HAP-1 (cell line): ENCODE data around the gene TGFB3.

ENCODE experiments used
- DNase-seq, 2 experiments: peaks; one replicate each; pipeline ENCODE4 v3.0.0-alpha.2; 2016 to 2020; ENCODE audit warnings: low spot score in 2 of 2
- H3K27me3 ChIP-seq: fragments of 250-450 bp; sonication (Bioruptor Pico); 2 replicates; pipeline ENCODE4 v1.5.1; 2020; ENCODE audit warnings: low read depth, mild to moderate bottlenecking, moderate library complexity
- H3K36me3 ChIP-seq: fragments of 250-450 bp; sonication (Bioruptor Pico); replicated peaks from 2 replicates; pipeline ENCODE4 v1.5.1; 2020; ENCODE audit warnings: mild to moderate bottlenecking
- H3K4me1 ChIP-seq: fragments of 250-450 bp; sonication (Bioruptor Pico); 2 replicates; pipeline ENCODE4 v1.5.1; 2020; ENCODE audit warnings: mild to moderate bottlenecking
- H3K4me3 ChIP-seq: fragments of 250-450 bp; sonication (Bioruptor Pico); 2 replicates; pipeline ENCODE4 v1.5.1; 2020; ENCODE audit warnings: mild to moderate bottlenecking, moderate library complexity
- H3K9me3 ChIP-seq: fragments of 250-450 bp; sonication (Bioruptor Pico); 2 replicates; pipeline ENCODE4 v1.5.1; 2020; ENCODE audit warnings: mild to moderate bottlenecking, moderate library complexity
- in situ Hi-C: fragments of 300-500 bp; cut with MboI; formaldehyde crosslinking; loops from 3 replicates; pipeline ENCODE4 v1.14.3; 2020; ENCODE audit warnings: low sequenced_read_pairs, inconsistent platforms, mixed read lengths

Gene TGFB3

DNA sequence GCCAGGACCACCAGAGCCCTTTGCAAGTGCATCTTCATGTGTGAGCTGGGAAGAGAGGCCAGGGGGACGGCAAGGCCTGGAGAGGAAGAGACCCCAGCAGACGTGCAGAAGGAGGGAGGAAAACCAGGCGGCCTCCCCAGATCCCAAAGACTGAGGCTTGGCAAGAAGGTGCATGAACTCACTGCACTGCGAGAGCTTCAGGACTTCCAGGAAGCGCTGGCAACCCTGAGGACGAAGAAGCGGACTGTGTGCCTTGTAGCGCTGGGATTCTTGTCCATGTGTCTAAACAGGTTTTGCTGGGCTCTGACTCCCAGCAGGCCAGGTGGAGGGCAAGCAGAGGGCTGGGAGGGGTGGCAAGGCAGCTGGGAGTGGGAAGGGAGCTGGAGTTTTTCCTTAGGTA is 939 bp downstream of the TGFB3 start:
- no peak overlapping the region for H3K4me3 ChIP-seq
- no peaks in the 10 kb centered on the region for H3K9me3 ChIP-seq
- H3K4me1 ChIP-seq, result peaks cover 8% of the 10 kb centered on the region
- in situ Hi-C loops, result loop anchor here (5.0 kb wide), 1 partner anchor 269 kb away; no protein-coding TSS in a partner anchor
- no peaks in the 10 kb centered on the region for H3K36me3 ChIP-seq
- DNase-seq, result no peak
- no peaks in the 10 kb centered on the region for H3K27me3 ChIP-seq

DNA sequence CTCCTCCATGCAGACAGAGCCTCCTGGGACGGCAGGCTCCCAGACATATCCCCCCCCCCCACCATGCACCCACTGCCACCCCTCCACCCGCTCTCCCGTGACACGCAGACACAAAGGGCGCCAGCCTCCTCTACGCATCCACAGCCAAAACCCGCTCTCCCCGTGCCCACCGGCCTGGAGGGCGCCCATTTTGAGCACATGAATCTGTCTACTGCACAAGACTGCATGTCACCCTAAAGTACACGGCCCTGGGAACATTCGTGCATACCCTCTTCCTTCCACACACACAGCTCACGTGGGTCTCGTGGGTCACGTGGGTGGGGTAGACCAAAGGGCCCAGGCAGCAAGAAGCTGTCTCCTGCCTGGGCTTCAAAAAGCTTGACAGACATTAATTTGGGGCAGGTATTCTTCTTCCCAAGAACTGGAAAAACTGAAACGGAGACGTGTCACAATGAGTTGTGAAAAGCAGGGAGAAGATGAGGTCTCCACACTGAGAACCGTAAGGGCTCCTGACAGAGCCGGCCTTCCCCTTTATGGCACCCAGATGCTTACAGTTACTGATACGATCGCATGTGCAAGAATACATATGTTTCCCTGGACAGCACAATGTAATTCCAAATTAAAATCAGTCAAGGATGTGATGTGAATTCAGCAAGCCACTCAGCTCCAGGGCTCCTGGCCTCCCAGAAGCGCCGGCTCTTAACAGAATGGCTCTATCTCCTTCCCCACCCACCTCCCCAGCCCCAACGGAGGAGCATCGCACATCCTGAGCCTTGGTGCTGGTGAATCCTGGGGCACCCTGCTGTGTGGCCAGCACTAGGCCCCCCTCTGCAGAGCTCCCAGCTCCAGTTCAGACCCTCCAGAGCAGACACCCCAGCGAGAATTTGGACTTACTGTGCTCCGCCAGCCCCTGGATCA is 1.9 kb downstream of the TGFB3 start:
- in situ Hi-C loops, result loop anchor here (5.0 kb wide), 1 partner anchor 268 kb away; no protein-coding TSS in a partner anchor
- Histone ChIP-seq H3K36me3 (no peaks in the 10 kb centered on the region), H3K4me1 (peaks cover 3% of the 10 kb centered on the region; the same call in 1 of the 2 replicates), H3K9me3 (no peaks in the 10 kb centered on the region), H3K27me3 (no peaks in the 10 kb centered on the region), H3K4me3 (no peak overlapping the region)
- DNase-seq, result no peak

- in situ Hi-C loops, result no loop called here
- H3K9me3 ChIP-seq, result no peaks in the 10 kb centered on the region
- H3K4me1 ChIP-seq, result peaks cover 3% of the 10 kb centered on the region; the same call in 1 of the 2 replicates
- no peaks in the 10 kb centered on the region for H3K27me3 ChIP-seq
- H3K36me3 ChIP-seq, result no peaks in the 10 kb centered on the region
- peak; percentile 5 to 70 for DNase-seq
- H3K4me3 ChIP-seq, result no peak overlapping the region
Measured at GRCh38 chr14:75979071-75979571, 2.7 kb downstream of the TGFB3 start.

DNA sequence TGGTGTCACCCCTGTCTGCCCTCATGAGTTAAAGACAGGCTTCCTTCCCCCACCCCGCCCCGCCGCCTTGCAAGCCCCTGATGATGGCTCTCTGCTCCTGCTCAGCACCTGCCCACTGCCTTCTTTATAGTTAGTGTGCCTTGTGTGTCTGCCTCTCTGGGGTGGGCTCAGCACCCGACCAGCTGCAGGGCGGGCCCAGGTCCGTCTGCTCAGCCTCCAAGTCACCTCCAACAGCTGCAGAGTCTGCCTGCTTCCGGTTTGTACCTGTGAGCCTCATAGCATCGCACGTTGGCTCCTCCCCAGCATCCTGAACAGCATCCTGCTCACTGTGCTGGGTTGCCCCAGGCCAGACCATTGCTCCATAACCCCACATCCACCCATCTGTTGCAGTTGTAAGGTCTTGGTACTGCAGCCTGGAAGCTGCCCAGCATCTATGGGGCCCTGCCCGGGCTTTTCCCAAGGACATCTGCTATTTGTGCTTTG is 3.5 kb downstream of the TGFB3 start:
- DNase-seq, result no peak
- H3K4me3 ChIP-seq, result no peak overlapping the region
- in situ Hi-C loops, result no loop called here
- H3K36me3 ChIP-seq, result no peaks in the 10 kb centered on the region
- no peaks in the 10 kb centered on the region for H3K27me3 ChIP-seq
- H3K4me1 ChIP-seq, result peaks cover 3% of the 10 kb centered on the region; the same call in 1 of the 2 replicates
- no peaks in the 10 kb centered on the region for H3K9me3 ChIP-seq

DNA sequence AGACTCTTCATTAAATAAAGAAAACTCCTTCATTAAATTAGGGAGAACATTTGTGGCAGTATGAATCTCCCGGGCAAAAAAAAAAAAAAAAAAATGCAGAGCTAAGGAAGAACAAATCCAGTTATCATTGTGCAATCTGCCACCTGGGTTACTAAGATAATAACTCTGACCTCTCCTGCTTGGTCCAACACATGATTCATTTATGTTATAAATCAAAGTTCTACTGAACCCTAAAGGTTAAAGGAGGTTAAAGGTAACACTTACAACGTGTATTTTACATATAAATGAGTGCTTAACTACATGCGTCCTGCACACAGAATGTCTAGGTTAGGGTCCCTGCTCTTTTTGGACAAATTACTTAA is 4.2 kb downstream of the TGFB3 start:
- Histone ChIP-seq H3K4me1 (peaks cover 3% of the 10 kb centered on the region; the same call in 1 of the 2 replicates), H3K27me3 (no peaks in the 10 kb centered on the region), H3K36me3 (no peaks in the 10 kb centered on the region), H3K4me3 (no peak overlapping the region), H3K9me3 (no peaks in the 10 kb centered on the region)
- in situ Hi-C loops, result no loop called here
- no peak for DNase-seq

- no peak overlapping the region for H3K4me3 ChIP-seq
- H3K36me3 ChIP-seq, result no peaks in the 10 kb centered on the region
- in situ Hi-C loops, result no loop called here
- DNase-seq, result no peak
- no peaks in the 10 kb centered on the region for H3K27me3 ChIP-seq
- H3K4me1 ChIP-seq, result peaks cover 3% of the 10 kb centered on the region; the same call in 1 of the 2 replicates
- H3K9me3 ChIP-seq, result no peaks in the 10 kb centered on the region
Measured at GRCh38 chr14:75976826-75977581, 4.8 kb downstream of the TGFB3 start.

GRCh38 chr14:75972801-75973421 is 8.9 kb downstream of the TGFB3 start:
- no peak for DNase-seq
- in situ Hi-C loops, result no loop called here
- Histone ChIP-seq H3K4me3 (no peak overlapping the region), H3K36me3 (no peaks in the 10 kb centered on the region), H3K9me3 (no peaks in the 10 kb centered on the region), H3K4me1 (no peaks in the 10 kb centered on the region), H3K27me3 (no peaks in the 10 kb centered on the region)

DNA sequence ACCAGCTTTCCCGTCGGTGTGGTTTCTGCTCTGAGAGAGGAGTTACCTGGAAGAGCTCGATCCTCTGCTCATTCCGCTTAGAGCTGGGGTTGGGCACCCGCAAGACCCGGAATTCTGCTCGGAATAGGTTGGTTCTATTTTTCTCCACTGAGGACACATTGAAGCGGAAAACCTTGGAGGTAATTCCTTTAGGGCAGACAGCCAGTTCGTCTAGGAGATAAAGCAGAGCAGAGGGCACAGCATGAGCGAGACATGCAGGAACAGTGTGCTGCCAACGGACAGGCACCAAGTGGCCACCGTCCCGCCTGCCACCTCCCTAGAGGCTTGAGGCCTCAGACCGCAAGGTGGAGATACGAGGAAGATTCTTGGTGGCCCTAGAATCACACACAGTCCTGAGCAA is 10.3 kb downstream of the TGFB3 start:
- Histone ChIP-seq H3K4me1 (no peaks in the 10 kb centered on the region), H3K9me3 (no peaks in the 10 kb centered on the region), H3K36me3 (no peaks in the 10 kb centered on the region), H3K27me3 (no peaks in the 10 kb centered on the region), H3K4me3 (no peak overlapping the region)
- no peak for DNase-seq
- in situ Hi-C loops, result no loop called here

DNA sequence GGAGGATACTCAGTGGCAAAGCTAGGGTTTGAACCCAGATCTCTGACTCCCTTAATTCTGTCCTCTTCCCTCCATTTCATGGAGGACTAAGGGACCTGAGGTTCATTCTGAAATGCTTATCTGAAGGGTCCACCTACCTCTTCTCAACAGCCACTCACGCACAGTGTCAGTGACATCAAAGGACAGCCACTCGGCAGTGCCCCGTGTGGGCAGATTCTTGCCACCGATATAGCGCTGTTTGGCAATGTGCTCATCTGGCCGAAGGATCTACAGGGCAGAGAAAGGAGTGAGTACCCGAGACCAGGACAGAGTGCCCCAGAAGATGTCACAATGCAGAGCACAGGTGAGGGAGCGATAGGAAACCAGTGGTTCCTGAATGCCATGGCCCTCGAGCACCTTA is 10.8 kb downstream of the TGFB3 start:
- in situ Hi-C loops, result no loop called here
- Histone ChIP-seq H3K36me3 (no peaks in the 10 kb centered on the region), H3K27me3 (no peaks in the 10 kb centered on the region), H3K4me1 (no peaks in the 10 kb centered on the region), H3K4me3 (no peak overlapping the region), H3K9me3 (no peaks in the 10 kb centered on the region)
- no peak for DNase-seq

DNA sequence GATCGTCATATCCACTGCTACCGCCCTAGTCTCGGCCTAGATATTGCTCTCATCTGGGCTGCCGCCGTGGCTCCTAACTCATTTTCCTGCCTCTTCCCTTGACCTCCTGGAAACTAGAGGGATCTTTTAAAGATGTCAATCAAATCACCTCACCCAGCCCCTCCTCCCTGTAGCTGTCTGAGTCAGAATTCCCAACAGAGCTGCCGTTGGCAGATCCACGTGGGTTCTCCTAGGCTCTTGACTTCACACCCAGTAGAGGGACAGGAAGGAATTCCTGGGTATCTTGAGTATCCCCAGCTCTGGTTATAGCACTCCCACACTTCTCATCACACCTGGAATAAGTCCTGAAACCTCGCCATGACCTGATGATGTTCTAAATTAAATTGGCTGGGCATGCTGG is 11.9 kb downstream of the TGFB3 start:
- Histone ChIP-seq H3K4me1 (no peaks in the 10 kb centered on the region), H3K4me3 (no peak overlapping the region), H3K36me3 (no peaks in the 10 kb centered on the region), H3K27me3 (no peaks in the 10 kb centered on the region), H3K9me3 (no peaks in the 10 kb centered on the region)
- in situ Hi-C loops, result no loop called here
- DNase-seq, result no peak

DNA sequence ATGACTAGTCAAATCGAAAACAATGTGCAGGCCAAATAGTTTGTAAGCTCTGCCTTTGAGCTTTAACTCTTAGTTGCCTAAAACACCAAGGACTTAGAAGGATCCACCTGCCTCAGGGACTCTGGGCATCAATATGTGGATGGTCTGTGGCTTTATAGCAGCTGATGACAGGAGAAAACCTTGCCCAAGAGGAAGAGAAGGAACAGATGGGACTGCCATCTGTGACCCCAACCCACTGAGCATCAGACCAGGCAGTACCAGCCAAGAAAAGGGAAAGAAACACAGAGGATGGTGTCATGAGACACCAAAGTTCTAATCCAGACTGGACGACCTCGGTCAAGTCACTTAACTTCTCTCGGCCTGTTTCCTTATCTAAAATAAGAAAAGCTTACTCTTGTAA is 12.7 kb downstream of the TGFB3 start:
- no peaks in the 10 kb centered on the region for H3K4me1 ChIP-seq
- no peak overlapping the region for H3K4me3 ChIP-seq
- H3K27me3 ChIP-seq, result no peaks in the 10 kb centered on the region
- no peaks in the 10 kb centered on the region for H3K9me3 ChIP-seq
- in situ Hi-C loops, result no loop called here
- DNase-seq, result no peak
- H3K36me3 ChIP-seq, result no peaks in the 10 kb centered on the region

GRCh38 chr14:75968456-75968855 is 13.3 kb downstream of the TGFB3 start:
- Histone ChIP-seq H3K4me1 (no peaks in the 10 kb centered on the region), H3K27me3 (no peaks in the 10 kb centered on the region), H3K4me3 (no peak overlapping the region), H3K36me3 (no peaks in the 10 kb centered on the region), H3K9me3 (no peaks in the 10 kb centered on the region)
- no peak for DNase-seq
- in situ Hi-C loops, result no loop called here

- H3K9me3 ChIP-seq, result no peaks in the 10 kb centered on the region
- no peaks in the 10 kb centered on the region for H3K4me1 ChIP-seq
- no peak for DNase-seq
- H3K27me3 ChIP-seq, result no peaks in the 10 kb centered on the region
- in situ Hi-C loops, result no loop called here
- H3K4me3 ChIP-seq, result no peak overlapping the region
- no peaks in the 10 kb centered on the region for H3K36me3 ChIP-seq
Measured at GRCh38 chr14:75967866-75968265, 13.9 kb downstream of the TGFB3 start.
